Activated CD4-positive, alpha-beta memory T cell treated with anti-CD3 and anti-CD28 coated beads for 36 hours (primary cell): ENCODE data around the gene MYO18B. TPM values are rescaled to one million over a fixed set of nuclear protein-coding genes. Genes with fewer than 3 reads are reported as not detected.

ENCODE experiments used
- CTCF ChIA-PET: fragments of 350-600 bp; sonication (Branson Sonifier 250); formaldehyde crosslinking; loops from one replicate; lab custom pipeline; 2021; ENCODE audit warnings: antibody characterized with exemption, inconsistent platforms; lab: Charles Lee
- POLR2A ChIA-PET: fragments of 350-600 bp; sonication (Branson Sonifier 250); formaldehyde crosslinking; loops from one replicate; lab custom pipeline; 2021; ENCODE audit warnings: antibody characterized with exemption; lab: Charles Lee
- DNase-seq: peaks from one replicate; pipeline ENCODE4 v3.0.0-alpha.2; 2020
- H3K27ac Mint-ChIP-seq: one replicate; pipeline ENCODE4 v1.8.0; 2021; ENCODE audit warnings: mixed read lengths
- H3K27me3 Mint-ChIP-seq: one replicate; pipeline ENCODE4 v1.8.0; 2021; ENCODE audit warnings: mixed read lengths
- H3K36me3 Mint-ChIP-seq: one replicate; pipeline ENCODE4 v1.8.0; 2021; ENCODE audit warnings: mixed read lengths
- H3K4me1 Mint-ChIP-seq: one replicate; pipeline ENCODE4 v1.8.0; 2021; ENCODE audit warnings: low read depth, mixed read lengths
- H3K4me3 Mint-ChIP-seq: one replicate; pipeline ENCODE4 v1.8.0; 2021; ENCODE audit warnings: mild to moderate bottlenecking, mixed read lengths
- H3K9me3 Mint-ChIP-seq: one replicate; pipeline ENCODE4 v1.8.0; 2021; ENCODE audit warnings: mixed read lengths
- intact Hi-C: fragments of 100-400 bp; cut with micrococcal nuclease; formaldehyde crosslinking; loops from one replicate; pipeline ENCODE4 v1.15.1; 2023
- total RNA-seq, 2 experiments: library from RNA; stranded (reverse); gene quantifications; one replicate each; pipeline ENCODE4 v1.2.3, GENCODE V29; 2021

MYO18B gene
- total RNA-seq, 2 experiments from 2014 or later: 0.22 to 0.29 TPM

DNA sequence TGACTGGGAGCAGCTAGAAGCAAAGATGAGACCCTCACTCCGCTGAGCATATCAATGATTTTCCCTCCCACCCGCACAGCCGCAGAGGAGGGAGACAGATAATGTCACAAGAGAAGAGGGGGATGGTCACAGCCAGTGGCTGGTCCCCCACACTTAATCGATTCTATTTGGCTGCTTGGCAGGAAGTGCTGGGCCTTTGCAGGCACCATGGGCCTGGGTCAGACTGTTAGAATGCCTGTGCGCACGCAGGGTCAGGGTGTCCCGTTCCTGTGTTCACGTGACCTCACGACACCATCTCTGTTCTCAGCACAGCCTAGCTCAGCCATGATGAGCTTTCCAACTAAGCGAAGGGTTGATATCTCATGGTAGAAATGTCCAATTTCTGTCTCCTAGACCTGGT lies 107.0 kb downstream of the MYO18B start:
- Mint-ChIP-seq H3K27me3 (peaks cover 4% of the 10 kb centered on the region), H3K4me3 (no peak overlapping the region), H3K36me3 (no peaks in the 10 kb centered on the region), H3K27ac (no peak overlapping the region), H3K9me3 (no peaks in the 10 kb centered on the region), H3K4me1 (no peaks in the 10 kb centered on the region)
- DNase-seq: no peak
- POLR2A ChIA-PET: no interaction called here
- intact Hi-C loops: no loop called here
- CTCF ChIA-PET: no interaction called here

DNA sequence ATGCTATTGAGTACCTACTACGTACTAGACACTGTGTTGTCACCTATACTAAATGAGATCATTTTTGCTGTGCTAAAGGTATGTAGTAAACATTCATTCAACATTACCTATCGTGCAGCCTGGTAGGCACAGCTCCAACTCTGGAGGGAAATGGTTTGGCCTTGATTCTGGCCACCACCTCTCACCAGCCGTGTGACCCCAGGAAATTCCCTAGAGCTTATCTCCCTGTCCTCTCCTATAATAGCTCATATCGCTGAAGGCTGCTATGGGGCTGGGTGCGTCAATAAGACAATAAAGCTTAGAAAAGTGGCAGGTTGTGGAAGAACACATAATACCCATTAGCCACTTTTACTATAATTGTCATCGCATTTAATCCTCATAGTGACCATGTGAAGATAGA lies 107.5 kb downstream of the MYO18B start:
- POLR2A ChIA-PET: no interaction called here
- no peak for DNase-seq
- peaks cover 4% of the 10 kb centered on the region for H3K27me3 Mint-ChIP-seq
- H3K4me3 Mint-ChIP-seq: no peak overlapping the region
- no peak overlapping the region for H3K27ac Mint-ChIP-seq
- intact Hi-C loops: no loop called here
- H3K4me1 Mint-ChIP-seq: no peaks in the 10 kb centered on the region
- no peaks in the 10 kb centered on the region for H3K36me3 Mint-ChIP-seq
- H3K9me3 Mint-ChIP-seq: no peaks in the 10 kb centered on the region
- CTCF ChIA-PET: no interaction called here

DNA sequence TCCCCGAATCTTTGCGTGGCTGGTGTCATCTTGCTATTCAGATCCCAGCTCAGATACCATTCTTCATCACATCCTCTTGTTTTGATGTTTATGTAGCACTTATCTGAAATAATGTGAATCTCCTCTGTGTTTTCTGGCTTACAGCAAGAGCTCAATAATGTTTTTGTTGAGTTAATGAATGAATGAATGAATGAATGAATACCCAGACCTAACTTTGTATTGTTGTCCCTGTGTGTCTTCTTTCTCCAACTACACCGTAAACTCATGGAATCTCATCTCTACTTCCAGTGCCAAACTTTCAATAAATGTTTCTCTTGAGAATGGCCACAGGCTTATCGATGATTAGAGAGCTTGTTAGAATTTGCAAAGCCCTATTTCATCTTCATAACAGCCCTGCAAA lies 110.2 kb downstream of the MYO18B start:
- Mint-ChIP-seq H3K27me3 (peaks cover 4% of the 10 kb centered on the region), H3K4me1 (no peaks in the 10 kb centered on the region), H3K27ac (no peak overlapping the region), H3K9me3 (no peaks in the 10 kb centered on the region), H3K4me3 (no peak overlapping the region), H3K36me3 (no peaks in the 10 kb centered on the region)
- no peak for DNase-seq
- POLR2A ChIA-PET: no interaction called here
- intact Hi-C loops: no loop called here
- CTCF ChIA-PET: no interaction called here

DNA sequence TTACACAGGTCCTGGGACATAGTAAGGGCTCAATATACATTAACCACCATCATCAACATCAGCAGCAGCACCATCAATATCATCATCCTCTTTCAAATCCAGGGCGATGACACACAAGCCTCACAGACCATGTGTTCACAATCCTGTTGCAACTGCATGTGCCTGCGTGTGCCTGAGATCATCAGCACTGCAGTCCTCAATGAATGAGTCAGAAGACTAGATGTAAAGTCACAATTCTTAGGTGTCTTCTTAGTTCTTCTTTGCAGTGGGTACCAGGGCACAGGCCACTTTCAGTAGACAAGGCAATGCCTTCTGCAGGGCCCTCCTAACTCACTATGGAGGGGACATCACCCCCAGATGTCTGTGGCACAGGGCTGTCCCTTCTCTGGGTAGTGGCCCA lies 111.1 kb downstream of the MYO18B start:
- ChIA-PET POLR2A (no interaction called here), CTCF (no interaction called here)
- Mint-ChIP-seq H3K36me3 (no peaks in the 10 kb centered on the region), H3K4me1 (no peaks in the 10 kb centered on the region), H3K4me3 (no peak overlapping the region), H3K27ac (no peak overlapping the region), H3K27me3 (peaks cover 4% of the 10 kb centered on the region), H3K9me3 (no peaks in the 10 kb centered on the region)
- DNase-seq: no peak
- intact Hi-C loops: no loop called here

DNA sequence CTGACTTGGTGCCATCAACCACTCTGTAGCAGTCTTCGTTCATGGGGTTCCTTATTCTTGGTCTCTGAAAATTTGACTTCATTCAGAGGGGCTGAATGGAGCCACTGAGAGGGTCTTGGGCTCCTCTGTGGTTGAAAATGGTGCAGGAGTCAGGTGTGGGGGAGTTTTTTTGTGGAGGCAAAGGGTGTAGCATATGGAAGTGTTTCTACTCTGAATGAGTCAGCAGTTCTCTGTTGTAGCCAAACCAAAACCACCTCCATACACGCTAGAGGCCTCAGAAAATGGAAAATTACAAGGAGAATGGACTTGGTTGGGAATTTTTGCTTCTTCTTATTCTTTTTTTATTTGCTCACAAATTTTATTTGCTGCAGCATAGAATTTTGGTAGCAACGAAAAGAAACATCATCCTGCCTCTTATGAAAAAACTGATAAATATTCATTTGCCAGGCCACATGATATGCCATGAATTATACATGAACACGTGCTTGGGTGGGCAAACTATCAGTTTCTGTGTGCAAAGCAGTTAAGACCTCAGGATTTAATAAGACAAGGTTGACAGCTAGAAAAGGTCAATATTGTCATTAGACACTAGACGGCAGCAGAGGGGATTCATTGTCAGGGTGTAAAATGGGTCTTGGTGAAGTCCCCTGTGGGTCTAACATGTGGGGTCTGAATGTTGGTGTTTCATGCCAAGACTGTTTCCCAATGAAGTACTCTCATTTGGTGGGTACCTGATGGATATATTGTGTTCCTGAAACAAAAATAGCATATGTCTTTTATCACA lies 111.7 kb downstream of the MYO18B start:
- intact Hi-C loops: no loop called here
- Mint-ChIP-seq H3K4me3 (no peak overlapping the region), H3K36me3 (no peaks in the 10 kb centered on the region), H3K9me3 (no peaks in the 10 kb centered on the region), H3K4me1 (no peaks in the 10 kb centered on the region), H3K27me3 (peaks cover 4% of the 10 kb centered on the region), H3K27ac (no peak overlapping the region)
- POLR2A ChIA-PET: no interaction called here
- CTCF ChIA-PET: no interaction called here
- no peak for DNase-seq

DNA sequence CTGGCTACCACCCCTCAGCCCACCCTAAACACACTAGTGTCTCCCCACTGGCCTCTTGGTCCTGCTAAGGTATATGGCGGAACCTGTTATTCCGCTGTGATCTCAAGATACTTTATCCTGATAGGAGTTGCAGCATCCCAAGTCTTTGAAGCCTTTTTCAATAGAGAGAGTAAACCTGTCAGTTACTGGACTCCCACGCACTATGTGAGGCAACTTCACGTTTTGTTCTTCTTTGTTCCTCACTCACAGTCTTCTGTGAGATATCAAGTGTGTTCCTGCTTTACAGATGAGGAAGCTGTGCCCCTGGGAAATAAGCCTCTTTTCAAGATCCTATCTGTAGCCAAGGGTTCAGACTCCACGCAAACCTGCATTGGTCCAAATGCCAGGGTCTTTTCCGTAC lies 127.8 kb downstream of the MYO18B start:
- ChIA-PET CTCF (no interaction called here), POLR2A (no interaction called here)
- Mint-ChIP-seq H3K36me3 (no peaks in the 10 kb centered on the region), H3K4me1 (no peaks in the 10 kb centered on the region), H3K27me3 (peaks cover 3% of the 10 kb centered on the region), H3K9me3 (no peaks in the 10 kb centered on the region), H3K27ac (no peak overlapping the region), H3K4me3 (no peak overlapping the region)
- intact Hi-C loops: no loop called here
- no peak for DNase-seq

DNA sequence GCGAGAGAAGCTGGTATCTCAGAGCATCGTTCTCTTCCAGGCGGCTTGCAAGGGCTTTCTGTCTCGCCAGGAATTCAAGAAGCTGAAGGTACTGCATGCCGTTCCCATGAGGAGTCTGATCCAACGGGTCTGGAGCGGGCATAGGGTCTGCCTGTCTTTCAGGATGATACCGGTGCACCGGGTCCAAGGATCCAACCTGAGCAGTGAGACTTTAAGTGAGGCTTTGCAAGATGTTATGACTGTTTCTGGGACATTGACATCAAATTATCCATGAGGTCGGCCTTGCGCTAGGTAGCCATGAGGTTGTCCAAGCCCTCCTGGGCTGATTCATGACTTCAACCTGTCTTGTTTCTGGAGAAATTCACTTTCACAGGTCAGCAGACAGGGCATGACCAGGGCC lies 132.3 kb downstream of the MYO18B start:
- CTCF ChIA-PET: no interaction called here
- Mint-ChIP-seq H3K4me1 (no peaks in the 10 kb centered on the region), H3K27me3 (no peaks in the 10 kb centered on the region), H3K27ac (no peak overlapping the region), H3K36me3 (no peaks in the 10 kb centered on the region), H3K4me3 (no peak overlapping the region), H3K9me3 (no peaks in the 10 kb centered on the region)
- intact Hi-C loops: no loop called here
- POLR2A ChIA-PET: no interaction called here
- no peak for DNase-seq

DNA sequence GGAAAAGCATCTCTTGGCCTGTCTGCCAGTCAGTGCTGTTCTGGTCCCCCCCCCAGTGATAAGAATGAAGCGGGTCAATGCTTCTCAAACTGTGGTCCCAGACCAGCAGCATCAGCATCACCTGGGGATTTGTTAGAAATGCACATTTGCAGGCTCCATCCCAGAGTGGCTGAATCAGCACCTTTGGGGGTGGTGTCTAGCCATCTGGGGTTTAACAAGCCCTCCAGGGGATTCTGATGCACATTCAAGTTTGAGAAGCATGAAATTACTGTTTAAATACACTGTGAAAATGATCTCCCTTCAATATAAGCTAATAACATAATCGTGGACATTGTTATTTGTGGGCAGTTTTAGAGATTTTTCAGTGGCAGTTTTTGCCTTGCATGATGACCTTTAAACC lies 133.5 kb downstream of the MYO18B start:
- Mint-ChIP-seq H3K9me3 (no peaks in the 10 kb centered on the region), H3K36me3 (no peaks in the 10 kb centered on the region), H3K27ac (no peak overlapping the region), H3K4me1 (no peaks in the 10 kb centered on the region), H3K27me3 (no peaks in the 10 kb centered on the region), H3K4me3 (no peak overlapping the region)
- DNase-seq: no peak
- intact Hi-C loops: no loop called here
- ChIA-PET CTCF (interaction anchor here (0.9 kb wide), 1 partner anchor 20 kb away, joined by 3 read pairs; no protein-coding TSS in a partner anchor), POLR2A (no interaction called here)

DNA sequence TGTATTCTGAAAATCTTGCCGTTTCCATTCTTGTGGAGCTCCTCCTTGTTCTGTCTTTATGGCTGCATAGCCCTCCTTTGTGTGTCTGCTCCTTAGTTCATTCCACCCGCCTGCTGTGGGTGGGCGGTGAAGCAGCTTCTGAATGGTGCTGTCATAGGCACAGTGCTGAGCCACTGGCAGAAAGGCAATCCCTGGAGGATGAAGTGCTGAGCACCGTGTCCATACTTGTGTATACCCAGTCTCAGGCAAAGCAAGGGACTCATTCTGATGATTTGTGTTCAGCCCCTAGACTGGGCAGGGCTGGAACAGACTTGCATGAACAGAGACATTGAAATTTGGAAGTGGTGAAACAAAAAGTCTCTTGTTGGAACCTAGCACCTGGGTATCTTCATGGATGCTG lies 134.9 kb downstream of the MYO18B start:
- intact Hi-C loops: no loop called here
- CTCF ChIA-PET: interaction anchor here (0.6 kb wide), 1 partner anchor 13 kb away, joined by 3 read pairs; no protein-coding TSS in a partner anchor
- POLR2A ChIA-PET: no interaction called here
- peaks cover 4% of the 10 kb centered on the region for H3K27me3 Mint-ChIP-seq
- no peak overlapping the region for H3K4me3 Mint-ChIP-seq
- H3K4me1 Mint-ChIP-seq: no peaks in the 10 kb centered on the region
- H3K9me3 Mint-ChIP-seq: no peaks in the 10 kb centered on the region
- H3K27ac Mint-ChIP-seq: no peak overlapping the region
- H3K36me3 Mint-ChIP-seq: no peaks in the 10 kb centered on the region
- DNase-seq: no peak

DNA sequence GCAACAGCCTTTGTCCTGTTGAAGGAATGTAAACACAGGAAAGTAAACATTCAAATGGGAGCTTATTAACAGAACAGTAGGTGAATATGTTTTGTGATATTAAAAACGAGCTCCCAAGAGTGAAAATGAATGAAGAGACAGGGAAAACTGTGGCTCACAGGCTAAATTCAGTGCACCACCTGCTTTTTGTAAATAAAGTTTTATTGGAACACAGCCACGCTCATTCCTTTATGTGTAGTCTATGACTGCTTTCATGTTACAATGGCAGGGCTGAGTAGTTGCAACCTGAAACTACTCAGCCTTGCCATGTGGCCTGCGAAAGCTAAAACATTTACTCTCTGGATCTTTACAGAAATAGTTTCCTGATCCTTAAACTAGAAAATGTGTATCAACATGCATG lies 136.9 kb downstream of the MYO18B start:
- H3K27ac Mint-ChIP-seq: no peak overlapping the region
- no peaks in the 10 kb centered on the region for H3K4me1 Mint-ChIP-seq
- peaks cover 4% of the 10 kb centered on the region for H3K27me3 Mint-ChIP-seq
- H3K9me3 Mint-ChIP-seq: no peaks in the 10 kb centered on the region
- intact Hi-C loops: no loop called here
- ChIA-PET POLR2A (no interaction called here), CTCF (no interaction called here)
- H3K36me3 Mint-ChIP-seq: no peaks in the 10 kb centered on the region
- DNase-seq: no peak
- H3K4me3 Mint-ChIP-seq: no peak overlapping the region

DNA sequence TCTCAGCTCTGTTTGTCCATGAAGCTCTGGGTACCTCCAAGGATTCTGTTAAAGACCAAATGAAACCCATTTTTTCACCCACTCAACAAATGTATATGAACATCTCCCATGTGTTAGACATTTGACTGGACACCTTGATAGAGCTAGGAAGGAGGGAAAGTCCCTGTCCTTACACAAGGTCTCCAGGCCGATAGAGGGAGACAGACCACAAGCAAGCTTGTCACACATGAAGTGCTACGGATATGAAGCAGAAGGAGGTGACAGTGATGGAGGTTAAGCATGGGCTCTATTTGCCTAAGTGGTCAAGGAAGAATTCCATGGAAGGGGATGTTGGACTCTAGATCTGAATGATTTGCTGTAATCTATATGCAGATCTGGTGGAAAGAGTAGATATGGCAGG lies 138.5 kb downstream of the MYO18B start:
- Mint-ChIP-seq H3K27ac (no peak overlapping the region), H3K27me3 (peaks cover 4% of the 10 kb centered on the region), H3K4me1 (no peaks in the 10 kb centered on the region), H3K9me3 (no peaks in the 10 kb centered on the region), H3K36me3 (no peaks in the 10 kb centered on the region), H3K4me3 (no peak overlapping the region)
- POLR2A ChIA-PET: no interaction called here
- no peak for DNase-seq
- CTCF ChIA-PET: no interaction called here
- intact Hi-C loops: no loop called here

DNA sequence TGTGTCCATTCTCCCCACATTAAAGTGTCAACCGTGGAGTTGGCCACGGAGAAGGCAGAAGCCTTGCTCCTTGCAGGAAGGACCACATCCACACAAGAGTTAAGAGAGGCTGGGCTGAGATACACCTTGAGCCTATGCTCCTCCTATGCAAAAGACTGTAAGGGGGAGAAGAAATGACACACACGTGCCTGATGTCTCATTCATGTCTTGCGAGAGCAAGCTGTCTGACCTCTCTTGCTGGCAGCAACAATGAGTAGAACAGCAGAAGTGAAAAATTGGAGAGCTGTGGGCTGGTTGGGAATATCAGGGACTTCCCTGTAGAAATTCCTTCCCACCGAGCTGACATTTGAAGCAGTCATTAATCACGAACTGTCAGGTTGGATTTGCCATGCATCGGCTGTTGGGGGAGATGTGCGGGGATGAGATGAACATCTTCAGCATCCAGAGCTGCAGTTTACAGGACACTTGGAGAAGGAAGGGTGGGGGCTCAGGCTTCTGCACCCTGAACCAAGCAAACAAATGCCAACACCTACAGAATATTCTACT lies 139.3 kb downstream of the MYO18B start:
- ChIA-PET POLR2A (no interaction called here), CTCF (no interaction called here)
- H3K4me3 Mint-ChIP-seq: no peak overlapping the region
- DNase-seq: no peak
- H3K4me1 Mint-ChIP-seq: no peaks in the 10 kb centered on the region
- H3K27ac Mint-ChIP-seq: no peak overlapping the region
- H3K27me3 Mint-ChIP-seq: peaks cover 4% of the 10 kb centered on the region
- H3K36me3 Mint-ChIP-seq: no peaks in the 10 kb centered on the region
- H3K9me3 Mint-ChIP-seq: no peaks in the 10 kb centered on the region
- intact Hi-C loops: no loop called here

DNA sequence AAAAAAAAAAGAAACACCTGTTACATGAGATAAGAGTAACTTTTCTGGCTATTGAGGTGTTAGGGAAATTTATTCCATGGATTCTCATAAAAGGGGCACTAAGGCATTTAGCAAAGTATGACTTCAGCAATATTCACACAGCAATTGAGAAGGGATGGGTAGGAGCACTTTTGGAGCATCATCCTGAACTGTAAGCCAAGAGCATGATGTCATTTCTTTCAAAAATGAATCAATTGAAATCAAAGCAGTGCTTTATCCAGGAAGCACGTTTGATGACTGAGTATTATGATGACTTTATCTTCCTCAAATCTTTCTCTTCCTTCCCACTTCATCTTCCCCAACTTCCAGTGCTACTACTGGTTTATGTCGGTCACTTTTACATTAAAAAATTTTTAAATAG lies 140.4 kb downstream of the MYO18B start:
- H3K27ac Mint-ChIP-seq: no peak overlapping the region
- H3K4me3 Mint-ChIP-seq: no peak overlapping the region
- DNase-seq: no peak
- H3K27me3 Mint-ChIP-seq: peaks cover 4% of the 10 kb centered on the region
- intact Hi-C loops: no loop called here
- H3K9me3 Mint-ChIP-seq: no peaks in the 10 kb centered on the region
- H3K36me3 Mint-ChIP-seq: no peaks in the 10 kb centered on the region
- H3K4me1 Mint-ChIP-seq: no peaks in the 10 kb centered on the region
- ChIA-PET CTCF (no interaction called here), POLR2A (no interaction called here)
